OCI-LY3 (cell line): ENCODE measurements around the gene MINDY4.

Source experiments
- H2AFZ ChIP-seq: fragments of 200-600, 300-600 bp; shearing (Covaris generic); 2 replicates; pipeline ENCODE4 v1.6.0; 2014; ENCODE audit warnings: antibody characterized with exemption, low read depth, low read length
- H3K27ac ChIP-seq: fragments of 200-600, 300-600 bp; sonication (generic); 2 replicates; pipeline ENCODE4 v1.5.1; 2014; ENCODE audit warnings: mild to moderate bottlenecking, low read length, moderate library complexity, mixed read lengths
- H3K27me3 ChIP-seq: fragments of 200-600, 300-600 bp; sonication (generic); 2 replicates; pipeline ENCODE4 v1.6.1; 2014; ENCODE audit warnings: low read depth, low read length, mixed read lengths
- H3K36me3 ChIP-seq: fragments of 200-600, 300-600 bp; sonication (generic); replicated peaks from 2 replicates; pipeline ENCODE3; 2014; ENCODE audit warnings: low read depth, low read length, mixed read lengths
- H3K4me1 ChIP-seq: fragments of 300-600, 200-600 bp; sonication (generic); 2 replicates; pipeline ENCODE4 v1.6.1; 2014; ENCODE audit warnings: low read length, mixed read lengths
- H3K4me2 ChIP-seq: fragments of 200-600, 300-600 bp; sonication (generic); 2 replicates; pipeline ENCODE4 v1.6.1; 2014; ENCODE audit warnings: low read length, mixed read lengths
- H3K4me3 ChIP-seq: fragments of 300-600, 200-600 bp; sonication (generic); 2 replicates; pipeline ENCODE4 v1.5.1; 2014; ENCODE audit warnings: antibody characterized with exemption, mild to moderate bottlenecking, low read length, moderate library complexity
- H3K79me2 ChIP-seq: fragments of 300-600, 200-600 bp; shearing (Covaris generic); 2 replicates; pipeline ENCODE4 v1.6.1; 2014; ENCODE audit warnings: mild to moderate bottlenecking, low read length, mixed read lengths
- H3K9ac ChIP-seq: fragments of 300-600, 200-600 bp; shearing (Covaris generic); 2 replicates; pipeline ENCODE4 v1.6.0; 2014; ENCODE audit warnings: mild to moderate bottlenecking, low read length, moderate library complexity
- H3K9me3 ChIP-seq: fragments of 200-600, 300-600 bp; shearing (Covaris generic); 2 replicates; pipeline ENCODE4 v1.6.1; 2014; ENCODE audit warnings: low read length, mixed read lengths; ENCODE audit not compliant: insufficient read depth
- H4K20me1 ChIP-seq: fragments of 200-600, 300-600 bp; sonication (generic); 2 replicates; pipeline ENCODE4 v1.6.1; 2016; ENCODE audit warnings: low read length, mixed read lengths; ENCODE audit not compliant: insufficient read depth
- CTCF ChIP-seq: fragments of 200-600, 300-600 bp; sonication (generic); IDR thresholded peaks from 2 replicates; pipeline ENCODE4 v1.5.1; 2014; ENCODE audit warnings: antibody characterized with exemption, low read length, low read depth
- EZH2phosphoT487 ChIP-seq: fragments of 200-600 bp; shearing (Covaris generic); IDR thresholded peaks from 2 replicates; pipeline ENCODE4 v1.6.1; 2018; ENCODE audit warnings: antibody characterized with exemption, mixed run types, low read depth

MINDY4 gene

GRCh38 chr7:30916255-30916654 lies 145.0 kb downstream of the MINDY4 start:
- Histone ChIP-seq H3K27ac (no peak overlapping the region), H3K4me2 (no peak overlapping the region), H4K20me1 (no peaks in the 10 kb centered on the region), H3K36me3 (no peaks in the 10 kb centered on the region), H3K9me3 (no peaks in the 10 kb centered on the region), H2AFZ (no peak overlapping the region), H3K27me3 (no peaks in the 10 kb centered on the region), H3K9ac (no peak overlapping the region), H3K79me2 (no peaks in the 10 kb centered on the region), H3K4me1 (no peaks in the 10 kb centered on the region), H3K4me3 (no peak overlapping the region)
- TF ChIP-seq CTCF (no peak), EZH2phosphoT487 (no peak)

DNA sequence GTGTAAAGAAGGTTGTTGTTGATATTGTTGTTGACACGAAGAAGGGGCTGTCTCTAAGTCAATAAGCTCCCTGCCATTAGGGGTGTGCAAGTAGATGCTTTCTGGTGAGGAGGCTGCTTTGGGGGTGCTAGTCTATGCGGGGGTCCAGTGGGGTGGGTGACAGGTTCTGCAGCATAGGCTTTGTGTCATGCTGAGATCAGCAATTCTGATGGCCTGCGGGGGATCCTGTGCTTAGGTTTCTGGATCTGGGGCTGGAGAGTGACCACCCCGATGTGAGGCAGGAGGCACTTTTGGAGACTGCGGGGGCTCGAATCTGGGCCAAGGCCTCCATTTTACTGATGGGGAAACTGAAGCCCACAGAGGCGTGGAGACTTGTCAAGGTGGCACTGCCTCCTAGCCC lies 145.6 kb downstream of the MINDY4 start:
- no peak overlapping the region for H3K27ac ChIP-seq
- H4K20me1 ChIP-seq = no peaks in the 10 kb centered on the region
- H3K27me3 ChIP-seq = no peaks in the 10 kb centered on the region
- no peaks in the 10 kb centered on the region for H3K4me1 ChIP-seq
- no peak overlapping the region for H3K4me3 ChIP-seq
- no peaks in the 10 kb centered on the region for H3K9me3 ChIP-seq
- H3K4me2 ChIP-seq = no peak overlapping the region
- TF ChIP-seq CTCF (no peak), EZH2phosphoT487 (no peak)
- no peaks in the 10 kb centered on the region for H3K36me3 ChIP-seq
- H2AFZ ChIP-seq = no peak overlapping the region
- no peaks in the 10 kb centered on the region for H3K79me2 ChIP-seq
- H3K9ac ChIP-seq = no peak overlapping the region

DNA sequence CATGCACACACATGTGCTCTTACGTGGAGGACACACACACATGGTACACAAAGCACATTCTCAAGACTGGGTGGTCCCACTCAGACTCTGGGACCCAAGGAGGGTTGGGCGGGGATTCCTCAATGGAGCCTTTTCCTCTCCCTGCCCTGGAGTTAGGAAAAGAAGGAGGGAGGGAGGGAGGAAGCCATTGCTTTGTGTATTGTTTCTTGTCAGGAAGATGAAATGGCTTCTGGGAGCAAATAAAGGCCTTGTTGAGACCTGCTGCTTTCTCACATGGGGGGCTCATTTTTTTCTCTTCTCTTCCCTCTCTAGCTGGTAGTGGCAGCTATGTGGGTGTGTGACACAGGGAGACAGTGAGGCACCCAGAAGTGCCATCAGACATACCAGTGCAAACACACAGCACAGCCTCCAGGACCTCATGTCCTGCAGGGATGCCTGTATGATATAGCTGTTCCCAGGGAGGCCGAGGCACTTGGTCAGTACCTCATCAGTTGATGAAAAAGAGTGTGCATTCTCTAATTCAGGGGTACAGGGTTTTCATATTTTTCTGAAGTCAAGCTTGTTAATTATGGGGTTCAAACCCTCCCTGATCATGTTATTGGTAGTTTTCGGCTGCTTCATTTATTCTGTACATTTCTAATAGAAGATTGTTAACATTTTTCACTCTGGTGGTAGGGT lies 146.1 kb downstream of the MINDY4 start:
- Histone ChIP-seq H3K4me3 (no peak overlapping the region), H3K4me1 (no peaks in the 10 kb centered on the region), H3K27ac (no peak overlapping the region), H3K9me3 (no peaks in the 10 kb centered on the region), H3K9ac (no peak overlapping the region), H2AFZ (no peak overlapping the region), H3K36me3 (no peaks in the 10 kb centered on the region), H3K27me3 (no peaks in the 10 kb centered on the region), H4K20me1 (no peaks in the 10 kb centered on the region), H3K79me2 (no peaks in the 10 kb centered on the region), H3K4me2 (no peak overlapping the region)
- TF ChIP-seq CTCF (no peak), EZH2phosphoT487 (no peak)

GRCh38 chr7:30918676-30919075 lies 147.5 kb downstream of the MINDY4 start:
- Histone ChIP-seq H3K4me3 (no peak overlapping the region), H3K79me2 (no peaks in the 10 kb centered on the region), H3K4me1 (no peaks in the 10 kb centered on the region), H4K20me1 (no peaks in the 10 kb centered on the region), H3K27ac (no peak overlapping the region), H3K9ac (no peak overlapping the region), H3K9me3 (no peaks in the 10 kb centered on the region), H2AFZ (no peak overlapping the region), H3K4me2 (no peak overlapping the region), H3K27me3 (no peaks in the 10 kb centered on the region), H3K36me3 (no peaks in the 10 kb centered on the region)
- no peak for TF ChIP-seq CTCF
- TF ChIP-seq EZH2phosphoT487 = no peak
